Middle frontal gyrus (tissue), 1 donor: ENCODE data around the gene NABP1.

ENCODE experiments used
- DNase-seq: peaks from one replicate; pipeline ENCODE4 v3.0.0-alpha.2; 2015; ENCODE audit warnings: low spot score; ENCODE audit errors: extremely low spot score

The NABP1 gene

GRCh38 chr2:191649519-191649918 lies 28.4 kb upstream of the NABP1 start:
- no peak for DNase-seq

- DNase-seq, result no peak
Observed at GRCh38 chr2:191650896-191651773, 26.8 kb upstream of the NABP1 start.

DNA sequence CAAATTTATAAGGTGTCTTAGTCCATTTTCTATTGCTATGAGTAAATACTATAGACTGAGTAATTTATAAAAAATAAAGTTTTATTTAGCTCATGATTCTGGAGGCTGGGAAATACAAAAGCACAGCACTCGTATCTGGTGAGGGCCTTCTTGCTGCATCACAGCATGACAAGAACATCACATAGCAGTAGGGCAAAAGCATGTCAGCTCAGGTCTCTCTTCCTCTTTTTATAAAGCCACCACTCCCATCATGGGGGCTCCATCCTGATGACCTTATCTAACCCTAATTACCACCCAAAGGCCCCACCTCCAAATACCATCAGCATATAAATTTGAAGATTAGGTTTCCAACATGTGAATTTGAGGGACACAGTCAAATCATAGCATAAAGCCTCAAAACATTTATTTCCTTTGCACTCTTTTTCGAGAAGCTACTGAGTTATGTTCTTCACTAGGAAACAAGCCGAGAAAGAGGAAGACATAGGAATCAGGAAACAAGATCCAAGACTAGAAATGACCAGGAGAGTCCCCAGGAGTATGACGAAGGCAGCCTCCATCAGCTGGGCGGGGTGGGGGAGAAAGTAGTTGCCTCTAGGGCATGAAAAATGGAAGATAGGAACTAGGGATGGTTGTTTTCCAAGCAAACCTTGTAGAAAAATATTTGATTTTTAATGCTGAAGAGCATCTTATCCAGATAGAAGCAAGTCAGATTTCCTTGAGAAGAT lies 24.1 kb upstream of the NABP1 start:
- no peak for DNase-seq

GRCh38 chr2:191656391-191656790 lies 21.5 kb upstream of the NABP1 start:
- no peak for DNase-seq

DNA sequence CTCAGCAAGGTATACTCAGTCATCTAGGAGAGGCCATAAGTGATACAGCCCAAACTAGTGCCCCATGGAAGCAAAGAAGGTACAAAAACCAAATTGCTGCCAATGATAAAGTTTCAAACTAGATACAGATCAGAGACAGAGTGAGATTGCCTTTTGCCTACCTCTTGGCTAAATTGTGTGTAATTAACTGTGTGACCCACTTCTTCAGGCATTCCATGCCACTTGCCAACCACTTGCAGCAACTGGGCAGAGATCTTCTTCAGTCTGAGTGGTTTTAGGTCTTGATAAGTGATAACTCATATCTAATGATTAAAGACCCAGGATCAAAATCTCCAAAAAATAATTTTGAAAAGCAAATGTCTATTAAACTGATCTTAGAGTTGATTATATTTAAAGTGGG lies 21.1 kb upstream of the NABP1 start:
- DNase-seq, result no peak

DNA sequence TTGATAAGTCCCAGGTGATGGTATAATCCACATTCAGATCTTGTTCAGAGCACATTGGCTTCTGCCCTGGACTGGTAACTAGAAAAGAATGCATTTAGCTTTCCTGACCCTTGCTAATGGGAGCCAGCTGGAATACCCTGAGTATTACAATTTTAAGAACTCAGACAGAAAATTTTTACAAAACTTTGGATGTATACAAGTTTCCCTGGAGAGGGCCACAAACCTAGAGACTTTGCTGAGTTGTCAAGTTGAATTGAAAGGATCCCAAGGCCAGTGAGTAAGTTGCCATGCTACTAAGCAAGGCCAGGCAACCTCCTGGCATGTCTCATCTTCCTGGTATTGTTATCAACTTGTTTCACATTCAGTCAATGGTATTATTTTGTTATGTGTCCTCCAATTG lies 20.0 kb upstream of the NABP1 start:
- no peak for DNase-seq

DNA sequence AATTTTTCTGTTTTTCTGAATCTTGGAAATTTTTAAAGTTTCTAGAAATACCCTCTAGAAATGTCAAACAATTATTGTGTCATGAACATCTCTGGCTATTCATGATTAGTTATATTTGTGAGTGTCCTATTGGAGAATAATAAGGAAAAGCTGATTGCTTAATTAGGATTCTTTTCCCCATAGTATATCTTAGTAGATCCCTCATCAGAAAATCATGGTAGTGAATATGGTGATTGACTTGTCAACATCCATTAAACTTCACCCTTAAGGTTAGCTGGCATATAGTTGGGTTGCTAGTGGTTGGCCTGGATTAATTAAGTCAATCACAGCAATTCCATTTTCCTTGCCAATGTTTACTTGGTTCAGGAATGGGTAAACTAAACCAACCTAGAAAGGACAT lies 18.7 kb upstream of the NABP1 start:
- DNase-seq, result no peak

GRCh38 chr2:191660575-191660974 lies 17.4 kb upstream of the NABP1 start:
- no peak for DNase-seq

- DNase-seq, result no peak
Observed at GRCh38 chr2:191661097-191661924, 16.6 kb upstream of the NABP1 start.

- DNase-seq, result no peak
Observed at GRCh38 chr2:191664823-191665677, 12.9 kb upstream of the NABP1 start.

DNA sequence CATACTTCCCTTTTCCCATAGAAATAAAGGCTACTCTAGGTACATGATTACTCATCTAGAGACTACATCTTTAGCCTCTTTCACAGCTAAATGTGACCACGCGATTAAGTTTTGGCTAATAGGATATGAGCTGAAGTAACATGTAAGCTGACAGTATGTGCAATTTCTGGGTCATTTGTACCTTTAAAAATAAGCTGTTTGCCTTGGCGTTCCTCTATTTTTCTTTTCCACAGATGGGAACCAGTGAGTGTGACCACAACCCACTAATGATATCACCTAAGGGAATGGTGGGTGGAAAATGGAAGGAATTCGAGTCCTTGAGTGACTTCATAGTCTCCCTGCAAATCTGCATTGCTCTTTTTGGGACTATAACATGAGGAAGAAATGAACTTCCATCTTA lies 11.7 kb upstream of the NABP1 start:
- no peak for DNase-seq

GRCh38 chr2:191666732-191667131 lies 11.2 kb upstream of the NABP1 start:
- DNase-seq, result no peak

DNA sequence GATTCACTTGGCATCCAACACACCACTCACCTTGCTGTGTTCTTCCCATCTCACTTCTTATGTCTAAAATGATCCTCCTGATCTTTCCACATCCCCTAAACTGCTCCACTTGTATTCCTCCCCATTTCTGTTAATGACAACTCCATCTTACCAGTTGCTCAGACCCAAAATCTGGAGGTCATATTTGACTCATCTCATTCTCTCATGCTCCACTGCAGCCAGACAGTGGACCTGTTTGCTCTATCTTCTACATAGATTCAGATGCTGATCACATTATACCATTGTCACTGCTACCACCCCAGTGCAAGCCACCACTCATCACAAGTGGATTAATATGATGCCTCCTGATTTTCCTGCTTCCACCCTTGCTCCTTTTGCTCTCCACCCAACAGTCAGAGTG lies 7.9 kb upstream of the NABP1 start:
- DNase-seq, result no peak

GRCh38 chr2:191670787-191671186 lies 7.1 kb upstream of the NABP1 start:
- DNase-seq, result no peak

GRCh38 chr2:191675807-191676721 lies 1.9 kb upstream of the NABP1 start:
- no peak for DNase-seq

DNA sequence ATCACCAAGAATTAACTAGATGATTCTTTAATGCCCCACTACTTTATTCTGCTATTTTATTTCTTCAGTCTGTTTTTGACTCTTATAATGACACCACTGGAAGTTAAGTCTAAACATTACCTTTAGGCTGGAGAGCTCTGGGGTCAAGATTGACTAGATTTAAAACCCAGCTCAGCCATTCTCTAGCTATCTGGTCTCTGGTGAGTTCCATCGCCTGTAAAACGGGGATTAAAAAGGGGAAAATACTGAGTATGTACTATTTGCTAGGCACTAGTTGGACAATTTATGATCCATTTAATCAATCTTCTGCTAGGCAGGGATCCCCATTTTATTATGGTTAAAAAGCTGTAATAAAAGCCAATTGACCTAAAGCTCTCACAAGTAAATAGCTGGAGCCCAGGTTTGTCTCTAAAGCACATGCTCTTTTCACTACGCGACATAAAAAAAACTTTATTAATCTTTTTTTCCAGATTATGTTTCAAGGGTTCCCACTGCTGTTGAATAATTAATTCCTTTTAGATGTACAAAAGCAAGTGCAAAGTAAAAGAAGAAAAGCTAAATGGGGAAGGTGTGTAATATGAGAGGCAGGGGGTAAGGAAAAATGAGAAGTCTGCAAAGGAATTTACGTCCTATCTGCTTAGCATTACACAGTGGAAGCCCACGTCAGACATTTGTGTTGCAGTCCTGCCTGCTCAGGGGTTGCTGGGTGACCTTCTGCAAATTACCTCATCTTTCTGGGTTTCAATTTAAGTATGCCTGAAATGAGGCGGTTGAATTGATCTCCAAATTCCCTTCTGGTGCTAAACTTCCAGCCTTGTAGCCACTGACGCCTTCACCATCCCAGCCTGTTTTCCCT lies 918 bp upstream of the NABP1 start:
- DNase-seq, result no peak

GRCh38 chr2:191678437-191679100 lies 633 bp downstream of the NABP1 start:
- DNase-seq, result no peak

GRCh38 chr2:191679818-191680600 lies 2.1 kb downstream of the NABP1 start:
- DNase-seq, result no peak
